ENCODE results near the gene MLLT1.

GRCh38 chr19:6215701-6216235, 64.0 kb downstream of the MLLT1 start:
- TF ChIP-seq POLR2A (IDR thresholded peaks at IDR 0.05) = no peak
- no peak for TF ChIP-seq CTCF (IDR thresholded peaks at IDR 0.05)

Measured in vagina (tissue), 2 donors.